HPDE6-E6E7 (cell line): Measurements from ENCODE around the gene PURB.
"Not testable (repeated sequence)": the region's sequence is repeated elsewhere in the genome, so short reads cannot be mapped to it uniquely, and the experiment has no call there.

Source experiments
- DNase-seq: peaks from one replicate; pipeline ENCODE4 v3.0.0; 2011; ENCODE audit warnings: missing footprints; ENCODE audit errors: extremely low spot score

PURB gene

GRCh38 chr7:44853391-44853790 lies 31.9 kb downstream of the PURB start:
- no peak for DNase-seq

DNA sequence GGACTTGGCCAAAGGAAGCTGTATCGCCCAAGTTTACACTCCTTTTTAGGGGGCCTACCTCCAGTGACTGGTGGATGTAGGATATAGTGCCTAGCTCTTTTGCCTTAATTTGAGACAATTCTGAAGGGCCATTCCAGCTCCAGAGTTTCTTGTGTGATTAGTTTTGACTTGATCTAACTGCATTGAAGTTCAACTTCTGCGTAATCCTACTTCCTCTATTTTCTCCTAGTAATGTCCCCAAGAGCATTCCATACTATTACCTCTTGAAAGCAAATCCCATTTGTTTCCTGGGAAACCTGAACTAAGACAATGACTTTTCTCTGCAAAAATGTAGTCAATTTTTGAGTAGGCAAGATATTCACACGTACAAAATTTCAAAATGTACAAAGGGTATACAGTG lies 32.7 kb downstream of the PURB start:
- no peak for DNase-seq

DNA sequence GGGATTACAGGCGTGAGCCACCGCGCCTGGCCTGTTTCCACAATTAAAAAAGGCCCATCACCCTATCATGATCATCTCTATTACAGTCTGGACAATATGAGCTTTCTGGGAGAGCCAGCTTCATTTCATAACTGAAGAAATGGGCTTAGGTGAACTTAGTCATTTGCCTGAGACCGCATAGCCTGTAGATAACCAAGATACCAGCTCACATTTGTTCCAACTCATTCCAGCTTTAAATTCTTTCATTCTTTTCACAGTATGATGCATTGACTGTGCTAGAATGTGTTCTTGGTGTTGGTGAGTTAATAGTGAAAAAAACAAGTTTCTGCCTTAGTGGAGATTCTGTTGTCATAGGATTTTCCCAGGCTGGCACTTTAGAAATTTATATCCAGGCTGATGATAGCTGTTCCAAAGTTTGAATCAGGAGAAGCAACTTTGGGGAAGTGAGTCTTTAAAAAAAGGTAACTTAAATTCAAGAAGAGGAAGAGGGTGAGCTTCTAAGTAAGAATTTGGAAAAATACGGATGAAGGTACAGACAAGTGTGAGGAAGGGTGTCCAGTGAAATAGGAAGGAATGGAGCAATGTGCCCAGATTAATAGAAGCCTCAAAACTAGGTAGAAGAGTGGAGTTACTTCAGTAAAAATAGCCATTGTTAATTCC lies 35.3 kb downstream of the PURB start:
- no peak for DNase-seq

GRCh38 chr7:44849259-44849884 lies 36.0 kb downstream of the PURB start:
- no peak for DNase-seq

- peak; percentile 99 for DNase-seq
Observed at GRCh38 chr7:44847920-44848634, 37.3 kb downstream of the PURB start, which contains the start of gene H2AZ2. TSS of gene H2AZ2 (minus strand) at chr7:44848087. CDS start at chr7:44847971, 116 bp downstream.

DNA sequence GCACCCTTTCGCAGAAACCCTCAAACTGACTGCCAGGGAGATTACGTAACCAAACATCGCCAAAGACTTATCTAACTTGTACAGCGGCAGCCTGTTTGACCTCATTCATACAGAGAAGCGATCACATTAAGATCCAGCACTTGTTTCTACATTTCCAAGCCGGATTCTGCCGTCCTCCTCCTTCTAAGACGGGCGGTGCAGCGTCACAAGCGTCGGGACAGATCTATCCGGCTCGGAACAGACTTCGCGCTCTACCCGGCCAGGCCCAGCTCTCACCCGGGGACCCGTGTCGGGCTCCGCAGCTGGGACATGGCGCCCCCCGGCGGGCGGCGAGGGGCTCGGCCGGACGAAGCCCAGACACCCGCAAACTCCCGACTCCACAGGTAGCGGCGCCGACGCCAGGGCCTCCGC lies 37.8 kb downstream of the PURB start:
- peak; percentile 92 for DNase-seq

GRCh38 chr7:44846816-44847508 lies 38.4 kb downstream of the PURB start:
- DNase-seq = no peak

- DNase-seq = not testable (repeated sequence)
Observed at GRCh38 chr7:44846390-44846789, 38.9 kb downstream of the PURB start.

DNA sequence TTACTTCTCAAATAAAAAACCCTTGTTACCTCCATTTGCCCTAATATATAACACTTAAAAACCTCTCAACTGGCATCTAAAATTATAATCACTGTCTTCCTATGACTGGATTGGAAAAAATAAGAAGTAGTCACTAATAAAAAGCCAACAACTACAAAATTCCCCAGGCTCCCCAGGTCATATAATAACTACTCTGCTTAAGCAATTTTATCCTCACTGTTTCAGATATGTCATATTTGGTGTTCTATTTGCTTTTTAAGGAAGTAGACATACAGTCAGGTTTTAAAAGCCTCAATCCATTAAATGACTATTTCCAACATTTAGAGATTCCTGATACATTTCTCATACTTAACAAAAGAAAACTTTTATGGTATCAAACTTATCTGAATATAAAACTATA lies 39.9 kb downstream of the PURB start:
- DNase-seq = no peak

DNA sequence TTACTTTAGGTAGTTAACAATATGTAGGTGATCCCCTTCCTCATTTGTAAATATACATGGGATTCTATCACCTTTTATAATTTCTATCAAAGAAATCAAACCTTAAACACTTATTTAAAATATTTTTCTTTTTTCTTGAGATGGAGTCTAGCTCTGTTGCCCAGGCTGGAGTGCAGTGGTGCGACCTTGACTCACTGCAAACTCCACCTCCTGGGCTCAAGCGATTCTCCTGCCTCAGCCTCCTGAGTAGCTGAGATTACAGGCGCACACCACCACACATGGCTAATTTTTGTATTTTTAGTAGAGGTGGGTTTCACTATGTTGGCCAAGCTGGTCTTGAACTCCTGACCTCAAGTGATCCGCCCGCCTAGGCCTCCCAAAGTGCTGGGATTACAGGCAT lies 41.9 kb downstream of the PURB start:
- DNase-seq = not testable (repeated sequence)

GRCh38 chr7:44842675-44843074 lies 42.7 kb downstream of the PURB start:
- not testable (repeated sequence) for DNase-seq

DNA sequence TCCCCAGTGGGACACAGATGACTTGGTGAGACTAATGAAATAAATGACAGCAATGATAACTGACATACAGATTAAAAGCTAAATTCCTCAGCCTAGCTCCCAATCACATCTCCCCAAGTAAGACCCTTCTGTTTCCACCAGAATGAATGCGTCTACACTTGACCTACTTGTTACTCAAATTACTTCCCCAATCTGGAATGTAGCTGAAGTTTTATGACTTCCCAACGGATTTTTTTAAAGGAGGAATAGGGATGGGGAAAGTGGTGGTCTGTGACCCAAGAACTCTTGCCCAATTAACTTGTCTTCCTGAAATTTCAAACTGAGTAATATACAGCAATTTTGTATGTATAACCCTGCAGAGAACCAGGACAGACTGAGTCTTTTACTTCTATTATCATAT lies 46.6 kb downstream of the PURB start:
- no peak for DNase-seq

- no peak for DNase-seq
Observed at GRCh38 chr7:44827567-44827966, 57.8 kb downstream of the PURB start.
